ENCODE data around the gene SSB. TPM values are rescaled to one million over a fixed set of nuclear protein-coding genes. Genes with fewer than 3 reads are reported as not detected.
"Not testable (repeated sequence)": the region's sequence is repeated elsewhere in the genome, so short reads cannot be mapped to it uniquely, and the experiment has no call there.

Gene SSB
- total RNA-seq, 4 donors from 2014 or later = 35.5 to 91.0 (median 44.4) TPM

- Histone ChIP-seq H3K27ac (no peak overlapping the region), H3K27me3 (no peaks in the 10 kb centered on the region), H3K4me3 (no peak overlapping the region), H3K9me3 (no peaks in the 10 kb centered on the region), H3K4me1 (peaks cover 10% of the 10 kb centered on the region), H3K36me3 (no peaks in the 10 kb centered on the region)
- DNase-seq (ENCODE audit: low spot score in 2 of 2) = no peak
- 91% methylated on average over 2 of the region's 2 CpGs for WGBS
- TF ChIP-seq, protein P1, sequence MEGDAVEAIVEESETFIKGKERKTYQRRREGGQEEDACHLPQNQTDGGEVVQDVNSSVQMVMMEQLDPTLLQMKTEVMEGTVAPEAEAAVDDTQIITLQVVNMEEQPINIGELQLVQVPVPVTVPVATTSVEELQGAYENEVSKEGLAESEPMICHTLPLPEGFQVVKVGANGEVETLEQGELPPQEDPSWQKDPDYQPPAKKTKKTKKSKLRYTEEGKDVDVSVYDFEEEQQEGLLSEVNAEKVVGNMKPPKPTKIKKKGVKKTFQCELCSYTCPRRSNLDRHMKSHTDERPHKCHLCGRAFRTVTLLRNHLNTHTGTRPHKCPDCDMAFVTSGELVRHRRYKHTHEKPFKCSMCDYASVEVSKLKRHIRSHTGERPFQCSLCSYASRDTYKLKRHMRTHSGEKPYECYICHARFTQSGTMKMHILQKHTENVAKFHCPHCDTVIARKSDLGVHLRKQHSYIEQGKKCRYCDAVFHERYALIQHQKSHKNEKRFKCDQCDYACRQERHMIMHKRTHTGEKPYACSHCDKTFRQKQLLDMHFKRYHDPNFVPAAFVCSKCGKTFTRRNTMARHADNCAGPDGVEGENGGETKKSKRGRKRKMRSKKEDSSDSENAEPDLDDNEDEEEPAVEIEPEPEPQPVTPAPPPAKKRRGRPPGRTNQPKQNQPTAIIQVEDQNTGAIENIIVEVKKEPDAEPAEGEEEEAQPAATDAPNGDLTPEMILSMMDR (IDR thresholded peaks at IDR 0.05) = no peak
- TF ChIP-seq EP300 (IDR thresholded peaks at IDR 0.05) (no peak), POLR2AphosphoS5 (IDR thresholded peaks at IDR 0.05) (no peak), POLR2A (IDR thresholded peaks at IDR 0.05) (no peak)
These were observed 40.2 kb downstream of the SSB start for GRCh38 chr2:169838743-169839489.

- H3K27ac ChIP-seq = no peak overlapping the region
- H3K9me3 ChIP-seq = no peaks in the 10 kb centered on the region
- H3K27me3 ChIP-seq = no peaks in the 10 kb centered on the region
- H3K4me3 ChIP-seq = no peak overlapping the region
- 90% methylated on average over 10 of the region's 10 CpGs for WGBS
- DNase-seq (ENCODE audit: low spot score in 2 of 2) = no peak
- H3K4me1 ChIP-seq = peaks cover 6% of the 10 kb centered on the region
- no peak for TF ChIP-seq POLR2A (IDR thresholded peaks at IDR 0.05)
- TF ChIP-seq, protein P1 (IDR thresholded peaks at IDR 0.05) = no peak
- H3K36me3 ChIP-seq = no peaks in the 10 kb centered on the region
These were observed 41.5 kb downstream of the SSB start for GRCh38 chr2:169839954-169840746.

DNA sequence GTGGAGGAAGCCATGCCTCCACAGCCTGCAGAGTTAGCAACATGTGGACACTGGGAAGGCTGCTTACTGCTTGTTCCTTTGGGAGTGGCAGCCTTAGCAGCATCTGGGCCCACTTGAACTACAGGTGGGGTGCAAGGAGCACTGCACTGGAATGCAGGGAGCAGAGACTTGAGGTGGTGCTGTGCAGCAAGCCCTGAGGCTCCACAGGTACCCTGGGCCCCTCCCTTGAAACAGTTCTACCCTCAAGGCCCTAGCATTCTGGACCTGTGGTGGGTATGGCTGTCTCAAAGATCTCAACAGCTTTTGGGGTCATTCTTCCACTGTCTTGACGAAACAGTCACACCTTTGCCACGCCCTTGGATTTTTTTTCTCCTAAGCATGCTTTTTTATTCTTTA lies 42.1 kb downstream of the SSB start:
- WGBS = 84% methylated on average over 2 of the region's 2 CpGs
- H3K9me3 ChIP-seq = no peaks in the 10 kb centered on the region
- H3K4me1 ChIP-seq = peaks cover 6% of the 10 kb centered on the region
- TF ChIP-seq, protein P1 (IDR thresholded peaks at IDR 0.05) = no peak
- TF ChIP-seq POLR2A (IDR thresholded peaks at IDR 0.05) = no peak
- TF ChIP-seq EP300 (IDR thresholded peaks at IDR 0.05) = no peak
- no peak for TF ChIP-seq POLR2AphosphoS5 (IDR thresholded peaks at IDR 0.05)
- no peak overlapping the region for H3K4me3 ChIP-seq
- DNase-seq (ENCODE audit: low spot score in 2 of 2) = no peak
- no peaks in the 10 kb centered on the region for H3K36me3 ChIP-seq
- H3K27ac ChIP-seq = no peak overlapping the region
- no peaks in the 10 kb centered on the region for H3K27me3 ChIP-seq

DNA sequence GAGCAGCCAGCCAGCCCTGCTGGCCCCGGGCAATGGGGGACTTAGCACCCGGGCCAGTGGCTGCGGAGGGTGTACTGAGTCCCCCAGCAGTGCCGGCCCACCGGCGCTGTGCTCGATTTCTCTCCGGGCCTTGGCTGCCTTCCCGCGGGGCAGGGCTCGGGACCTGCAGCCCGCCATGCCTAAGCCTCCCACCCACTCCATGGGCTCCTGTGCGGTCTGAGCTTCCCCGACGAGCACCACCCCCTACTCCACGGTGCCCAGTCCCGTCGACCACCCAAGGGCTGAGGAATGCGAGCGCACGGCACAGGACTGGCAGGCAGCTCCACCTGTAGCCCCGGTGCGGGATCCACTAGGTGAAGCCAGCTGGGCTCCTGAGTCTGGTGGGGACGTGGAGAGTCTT lies 43.0 kb downstream of the SSB start:
- not testable (repeated sequence) for H3K9me3 ChIP-seq; H3K27ac ChIP-seq; H3K4me3 ChIP-seq; H3K36me3 ChIP-seq; DNase-seq (ENCODE audit: low spot score in 2 of 2); H3K27me3 ChIP-seq; H3K4me1 ChIP-seq
- WGBS = 100% methylated on average over 1 of the region's 24 CpGs

DNA sequence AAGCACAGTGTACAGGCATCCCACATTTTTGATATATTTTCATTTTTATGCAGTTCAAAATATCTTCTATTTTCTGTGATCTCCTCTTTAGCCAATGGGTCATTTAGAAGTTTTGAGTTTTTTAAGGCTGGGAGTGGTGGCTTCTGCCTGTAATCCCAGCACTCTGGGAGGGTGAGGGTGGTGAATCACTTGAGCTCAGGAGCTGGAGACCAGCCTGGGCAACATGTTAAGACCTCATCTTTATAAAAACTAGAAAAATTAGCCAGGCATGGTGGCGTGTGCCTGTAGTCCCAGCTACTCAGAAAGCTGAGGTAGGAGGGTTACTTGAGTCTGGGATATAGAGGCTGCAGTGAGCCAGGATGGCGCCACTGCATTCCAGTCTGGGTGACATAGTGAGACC lies 46.3 kb downstream of the SSB start:
- no peak for DNase-seq (ENCODE audit: low spot score in 2 of 2)
- 87% methylated on average over 2 of the region's 2 CpGs for WGBS

GRCh38 chr2:169848959-169849693 lies 50.5 kb downstream of the SSB start:
- DNase-seq (ENCODE audit: low spot score in 2 of 2); H3K36me3 ChIP-seq; H3K9me3 ChIP-seq; H3K27ac ChIP-seq; H3K27me3 ChIP-seq; H3K4me3 ChIP-seq; H3K4me1 ChIP-seq: not testable (repeated sequence)
- WGBS = 83% methylated on average over 8 of the region's 8 CpGs

More for the DNA sequence above, 46.3 kb downstream of the SSB start:
- H3K4me3 ChIP-seq = no peak overlapping the region
- no peak overlapping the region for H3K27ac ChIP-seq
- H3K36me3 ChIP-seq = no peaks in the 10 kb centered on the region
- peaks cover 8% of the 10 kb centered on the region for H3K4me1 ChIP-seq
- H3K27me3 ChIP-seq = no peaks in the 10 kb centered on the region
- no peaks in the 10 kb centered on the region for H3K9me3 ChIP-seq
- TF ChIP-seq POLR2A (IDR thresholded peaks at IDR 0.05) = no peak
- TF ChIP-seq EP300 (IDR thresholded peaks at IDR 0.05) = no peak
- TF ChIP-seq, protein P1 (IDR thresholded peaks at IDR 0.05) = no peak
- TF ChIP-seq POLR2AphosphoS5 (IDR thresholded peaks at IDR 0.05) = no peak
